Fibroblast of peridontal ligament (primary cell): ENCODE measurements around the gene AKNA.

Experiments used
- DNase-seq: peaks from one replicate; pipeline ENCODE4 v3.0.0-alpha.2; 2010; ENCODE audit errors: extremely low read depth

AKNA gene

GRCh38 chr9:114387680-114388356 is at the start of gene AKNA:
Gene AKNA (minus strand): TSS chr9:114387982. CDS start chr9:114381333, 6,649 bp downstream.
- DNase-seq = peak; percentile 74

- DNase-seq = no peak
Measured at GRCh38 chr9:114437401-114437893, 49.7 kb upstream of the AKNA start.

- DNase-seq = peak; percentile 55
Measured at GRCh38 chr9:114434878-114435311, 47.1 kb upstream of the AKNA start.

GRCh38 chr9:114433720-114434255 is 46.0 kb upstream of the AKNA start:
- DNase-seq = no peak

- no peak for DNase-seq
Measured at GRCh38 chr9:114433086-114433485, 45.3 kb upstream of the AKNA start.

- no peak for DNase-seq
Measured at GRCh38 chr9:114432323-114433067, 44.7 kb upstream of the AKNA start.

GRCh38 chr9:114431770-114432169 is 44.0 kb upstream of the AKNA start:
- no peak for DNase-seq

GRCh38 chr9:114431003-114431402 is 43.2 kb upstream of the AKNA start:
- no peak for DNase-seq

- no peak for DNase-seq
Measured at GRCh38 chr9:114430457-114430856, 42.7 kb upstream of the AKNA start.

GRCh38 chr9:114429488-114429887 is 41.7 kb upstream of the AKNA start:
- no peak for DNase-seq

- no peak for DNase-seq
Measured at GRCh38 chr9:114428466-114428865, 40.7 kb upstream of the AKNA start.

GRCh38 chr9:114427644-114428043 is 39.9 kb upstream of the AKNA start:
- DNase-seq = no peak

GRCh38 chr9:114426046-114426948 is 38.5 kb upstream of the AKNA start:
- DNase-seq = no peak

- no peak for DNase-seq
Measured at GRCh38 chr9:114425126-114425525, 37.3 kb upstream of the AKNA start.

GRCh38 chr9:114424126-114424525 is 36.3 kb upstream of the AKNA start:
- DNase-seq = no peak

- no peak for DNase-seq
Measured at GRCh38 chr9:114423181-114423580, 35.4 kb upstream of the AKNA start.

GRCh38 chr9:114421147-114421546 is 33.4 kb upstream of the AKNA start:
- no peak for DNase-seq

- DNase-seq = no peak
Measured at GRCh38 chr9:114419796-114420195, 32.0 kb upstream of the AKNA start.

- no peak for DNase-seq
Measured at GRCh38 chr9:114418053-114418452, 30.3 kb upstream of the AKNA start.

GRCh38 chr9:114417511-114417910 is 29.7 kb upstream of the AKNA start:
- DNase-seq = peak; percentile 44

GRCh38 chr9:114416906-114417305 is 29.1 kb upstream of the AKNA start:
- DNase-seq = no peak

GRCh38 chr9:114416290-114416689 is 28.5 kb upstream of the AKNA start:
- DNase-seq = no peak
